GM12878 (cell line): ENCODE data around the gene AMY2A.
"Not testable (repeated sequence)": the region's sequence is repeated elsewhere in the genome, so short reads cannot be mapped to it uniquely, and the experiment has no call there.

ENCODE experiments used
- ATF7 ChIP-seq: fragments of 450-650 bp; IDR thresholded peaks from 2 replicates; pipeline ENCODE4 v1.6.1; 2016; ENCODE audit warnings: low read depth, mild to moderate bottlenecking
- CEBPB ChIP-seq, 2 experiments: fragments of 150-350 bp in 1 of 2; IDR thresholded peaks; 2 replicates each; pipeline ENCODE4 v1.6.1; 2012 to 2014; ENCODE audit warnings: low read depth in 2 of 2, low read length in 2 of 2, borderline replicate concordance in 1 of 2, inconsistent platforms in 1 of 2
- EZH2 ChIP-seq: IDR thresholded peaks from 2 replicates; pipeline ENCODE4 v1.6.1; 2012; ENCODE audit warnings: low read depth, mild to moderate bottlenecking, control low read depth, inconsistent platforms, low read length, borderline replicate concordance; ENCODE audit not compliant: control insufficient read depth
- HDAC2 ChIP-seq: fragments of 200-600 bp; sonication (generic); IDR thresholded peaks from 2 replicates; pipeline ENCODE4 v1.6.1; 2017
- MTA2 ChIP-seq: fragments of 450-650 bp; IDR thresholded peaks from 2 replicates; pipeline ENCODE4 v1.6.1; 2016; ENCODE audit warnings: low read depth, mild to moderate bottlenecking, moderate library complexity
- POLR2A ChIP-seq: IDR thresholded peaks from 2 replicates; pipeline ENCODE4 v1.6.1; 2011; ENCODE audit warnings: low read depth, mild to moderate bottlenecking, low read length
- RAD21 ChIP-seq: IDR thresholded peaks from 2 replicates; pipeline ENCODE4 v1.6.1; 2011; ENCODE audit warnings: mild to moderate bottlenecking, low read depth, low read length, moderate library complexity; ENCODE audit not compliant: insufficient read depth
- TAF1 ChIP-seq: IDR thresholded peaks from 2 replicates; pipeline ENCODE4 v1.6.1; 2011; ENCODE audit warnings: mild to moderate bottlenecking, low read depth, low read length, borderline replicate concordance
- YBX1 ChIP-seq: fragments of 450-650 bp; IDR thresholded peaks from 2 replicates; pipeline ENCODE4 v1.6.1; 2016; ENCODE audit warnings: antibody characterized with exemption
- ZSCAN29 ChIP-seq: fragments of 450-650 bp; IDR thresholded peaks from 2 replicates; pipeline ENCODE4 v1.6.1; 2017; ENCODE audit warnings: mild to moderate bottlenecking, moderate library complexity
- TF ChIP-seq, protein P1 (sequence below), 3 experiments: IDR thresholded peaks in 2 of 3; conservative IDR thresholded peaks in 1 of 3; 2 replicates each; pipeline ENCODE4 v1.5.1; 2011; ENCODE audit warnings: low read depth in 3 of 3, low read length in 3 of 3, mild to moderate bottlenecking in 3 of 3, control low read depth in 2 of 3, moderate library complexity in 2 of 3, inconsistent platforms in 1 of 3, mixed read lengths in 1 of 3; ENCODE audit not compliant: control insufficient read depth in 2 of 3, insufficient read depth in 1 of 3; ENCODE audit errors: extremely low read depth in 1 of 3
- TF ChIP-seq, protein P2 (sequence below): IDR thresholded peaks from 2 replicates; pipeline ENCODE4 v1.6.1; 2012; ENCODE audit warnings: low read depth, low read length, improper control_type of control experiment

DNA sequence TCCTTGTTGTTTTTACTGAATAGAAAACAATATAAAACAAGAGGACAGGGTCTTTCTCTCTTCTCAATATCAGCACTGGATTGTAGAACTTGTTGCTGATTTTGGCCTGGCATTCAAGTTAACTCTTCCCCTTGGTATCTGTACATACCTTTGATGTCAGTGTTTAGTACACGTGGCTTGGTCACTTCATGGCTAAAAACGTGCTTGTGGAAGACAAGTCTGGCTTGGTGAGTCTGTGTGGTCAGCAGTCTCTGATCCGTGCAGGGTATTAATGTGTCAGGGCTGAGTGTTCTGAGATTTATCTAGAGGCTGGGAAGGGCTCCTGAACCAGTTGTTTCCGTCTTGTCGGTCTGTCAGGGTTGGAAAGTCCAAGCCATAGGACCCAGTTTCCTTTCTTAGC, 38.2 kb downstream of the AMY2A start, which contains the start of gene AMY1A:
- TF ChIP-seq, protein P1, sequence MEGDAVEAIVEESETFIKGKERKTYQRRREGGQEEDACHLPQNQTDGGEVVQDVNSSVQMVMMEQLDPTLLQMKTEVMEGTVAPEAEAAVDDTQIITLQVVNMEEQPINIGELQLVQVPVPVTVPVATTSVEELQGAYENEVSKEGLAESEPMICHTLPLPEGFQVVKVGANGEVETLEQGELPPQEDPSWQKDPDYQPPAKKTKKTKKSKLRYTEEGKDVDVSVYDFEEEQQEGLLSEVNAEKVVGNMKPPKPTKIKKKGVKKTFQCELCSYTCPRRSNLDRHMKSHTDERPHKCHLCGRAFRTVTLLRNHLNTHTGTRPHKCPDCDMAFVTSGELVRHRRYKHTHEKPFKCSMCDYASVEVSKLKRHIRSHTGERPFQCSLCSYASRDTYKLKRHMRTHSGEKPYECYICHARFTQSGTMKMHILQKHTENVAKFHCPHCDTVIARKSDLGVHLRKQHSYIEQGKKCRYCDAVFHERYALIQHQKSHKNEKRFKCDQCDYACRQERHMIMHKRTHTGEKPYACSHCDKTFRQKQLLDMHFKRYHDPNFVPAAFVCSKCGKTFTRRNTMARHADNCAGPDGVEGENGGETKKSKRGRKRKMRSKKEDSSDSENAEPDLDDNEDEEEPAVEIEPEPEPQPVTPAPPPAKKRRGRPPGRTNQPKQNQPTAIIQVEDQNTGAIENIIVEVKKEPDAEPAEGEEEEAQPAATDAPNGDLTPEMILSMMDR (IDR thresholded peaks at IDR 0.05 in 2 of 3, conservative IDR thresholded peaks at IDR 0.05 in 1 of 3; ENCODE audit: control insufficient read depth in 2 of 3, extremely low read depth in 1 of 3, insufficient read depth in 1 of 3, low read depth in 3 of 3, low read length in 3 of 3), result not testable (repeated sequence)
- TF ChIP-seq, protein P2, sequence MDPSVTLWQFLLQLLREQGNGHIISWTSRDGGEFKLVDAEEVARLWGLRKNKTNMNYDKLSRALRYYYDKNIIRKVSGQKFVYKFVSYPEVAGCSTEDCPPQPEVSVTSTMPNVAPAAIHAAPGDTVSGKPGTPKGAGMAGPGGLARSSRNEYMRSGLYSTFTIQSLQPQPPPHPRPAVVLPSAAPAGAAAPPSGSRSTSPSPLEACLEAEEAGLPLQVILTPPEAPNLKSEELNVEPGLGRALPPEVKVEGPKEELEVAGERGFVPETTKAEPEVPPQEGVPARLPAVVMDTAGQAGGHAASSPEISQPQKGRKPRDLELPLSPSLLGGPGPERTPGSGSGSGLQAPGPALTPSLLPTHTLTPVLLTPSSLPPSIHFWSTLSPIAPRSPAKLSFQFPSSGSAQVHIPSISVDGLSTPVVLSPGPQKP, result not testable (repeated sequence)
- not testable (repeated sequence) for TF ChIP-seq TAF1; EZH2; YBX1; MTA2; CEBPB (IDR thresholded peaks at IDR 0.05; ENCODE audit: borderline replicate concordance in 1 of 2, low read depth in 2 of 2, low read length in 2 of 2); ZSCAN29; HDAC2; POLR2A; RAD21; ATF7
